K562 (cell line): ENCODE results near the gene ZSWIM3. TPM values are rescaled to one million over a fixed set of nuclear protein-coding genes. Genes with fewer than 3 reads are reported as not detected.

Experiments used
- ATF1 ChIP-seq, 2 experiments: fragments of 450-650 bp in 1 of 2; IDR thresholded peaks; 2 replicates each; pipeline ENCODE4 v1.6.1; 2016; ENCODE audit warnings: missing compliant biosample characterization in 1 of 2, missing genetic modification characterization in 1 of 2
- CBX1 ChIP-seq: sonication (generic); IDR thresholded peaks from 2 replicates; pipeline ENCODE4 v1.6.1; 2016; ENCODE audit warnings: antibody characterized with exemption, low read depth, mild to moderate bottlenecking
- FOXK2 ChIP-seq, 2 experiments: fragments of 450-650 bp; IDR thresholded peaks in 1 of 2; conservative IDR thresholded peaks in 1 of 2; 2 replicates each; pipeline ENCODE4 v1.6.1; 2016; ENCODE audit warnings: low read depth in 2 of 2, mild to moderate bottlenecking in 1 of 2
- HEY1 ChIP-seq: fragments of 250-450 bp; sonication (Bioruptor Pico); IDR thresholded peaks from 2 replicates; pipeline ENCODE4 v1.5.0; 2020; ENCODE audit warnings: mild to moderate bottlenecking, moderate library complexity, borderline replicate concordance
- HIVEP1 ChIP-seq: fragments of 250-450 bp; sonication (Bioruptor Pico); IDR thresholded peaks from 2 replicates; pipeline ENCODE4 v1.4.0; 2020; ENCODE audit warnings: mild to moderate bottlenecking
- ILK ChIP-seq: fragments of 450-650 bp; IDR thresholded peaks from 2 replicates; pipeline ENCODE4 v1.6.1; 2016; ENCODE audit warnings: missing genetic modification characterization, low read depth, mild to moderate bottlenecking, missing compliant biosample characterization, moderate library complexity, borderline replicate concordance
- KDM1A ChIP-seq, 2 experiments: fragments of 450-650 bp; IDR thresholded peaks; 2 replicates each; pipeline ENCODE4 v1.6.1; 2016; ENCODE audit warnings: mild to moderate bottlenecking in 2 of 2
- NEUROD1 ChIP-seq: fragments of 150-350 bp; IDR thresholded peaks from 2 replicates; pipeline ENCODE4 v1.6.1; 2014; ENCODE audit warnings: borderline replicate concordance, low read length, low read depth; ENCODE audit not compliant: partially characterized antibody
- PML ChIP-seq: IDR thresholded peaks from 2 replicates; pipeline ENCODE4 v1.6.1; 2012; ENCODE audit warnings: low read length, inconsistent platforms
- POLR2G ChIP-seq: fragments of 200-400 bp; formaldehyde crosslinking; IDR thresholded peaks from 2 replicates; pipeline ENCODE4 v1.6.1; 2017; ENCODE audit warnings: low read depth, mild to moderate bottlenecking, antibody characterized with exemption, low read length, moderate library complexity
- SMAD3 ChIP-seq: fragments of 450-650 bp; formaldehyde crosslinking; conservative IDR thresholded peaks from 2 replicates; pipeline ENCODE4 v1.4.0; 2020; ENCODE audit warnings: mild to moderate bottlenecking
- SPI1 ChIP-seq: IDR thresholded peaks from 2 replicates; pipeline ENCODE4 v1.6.1; 2011; ENCODE audit warnings: low read depth, low read length, control low read depth, borderline replicate concordance
- TARDBP ChIP-seq: fragments of 450-650 bp; IDR thresholded peaks from 2 replicates; pipeline ENCODE4 v1.6.1; 2016
- ZNF140 ChIP-seq: fragments of 250-450 bp; sonication (Bioruptor Pico); IDR thresholded peaks from 2 replicates; pipeline ENCODE4 v1.8.0; 2021; ENCODE audit warnings: moderate library complexity, mild to moderate bottlenecking, inconsistent platforms
- ZNF143 ChIP-seq: sonication (generic); formaldehyde crosslinking; IDR thresholded peaks from 2 replicates; pipeline ENCODE4 v1.9.0; 2022; ENCODE audit warnings: mild to moderate bottlenecking, missing genetic modification reagents
- ZNF224 ChIP-seq: sonication (generic); formaldehyde crosslinking; IDR thresholded peaks from 2 replicates; pipeline ENCODE4 v1.8.0; 2022; ENCODE audit warnings: mild to moderate bottlenecking, missing genetic modification reagents
- polyA plus RNA-seq, 8 experiments: library from polyadenylated mRNA; depleted of rRNA in 4 of 8; stranded (reverse) in 5 of 8; unstranded in 3 of 8; fragments of >200 nt; fragmentation: Nextera tagmentation in 2 of 8; fragmentation: Illumina TruSeq in 1 of 8; extraction: Ambion mirVana in 2 of 8; extraction: Trizol in 1 of 8; gene quantifications; 2 replicates each; pipeline versions ENCODE4 v1.2.1 to v1.2.3, GENCODE V29; 2011 to 2014; ENCODE audit warnings: inconsistent platforms in 1 of 8, missing spikeins in 1 of 8
- total RNA-seq, 7 experiments: library from RNA; depleted of rRNA in 6 of 7; stranded (reverse); fragments of >200 nt in 6 of 7; fragmentation: Illumina TruSeq in 2 of 7; extraction: Trizol in 2 of 7; gene quantifications; 2 replicates each; pipeline versions ENCODE4 v1.2.1 to v1.2.3, GENCODE V29; 2011 to 2021; ENCODE audit warnings: low replicate concordance in 1 of 7
- TF ChIP-seq, protein P1 (sequence below), 3 experiments: IDR thresholded peaks in 2 of 3; conservative IDR thresholded peaks in 1 of 3; 2 replicates each; pipeline ENCODE4 v1.5.1; 2011 to 2012; ENCODE audit warnings: low read length in 3 of 3, mild to moderate bottlenecking in 3 of 3, control low read depth in 2 of 3, improper control_type of control experiment in 1 of 3, inconsistent platforms in 1 of 3, low read depth in 1 of 3, mixed read lengths in 1 of 3, moderate library complexity in 1 of 3; ENCODE audit not compliant: insufficient read depth in 2 of 3
- TF ChIP-seq, protein P2 (sequence below): fragments of 450-650 bp; IDR thresholded peaks from 2 replicates; pipeline ENCODE4 v1.6.1; 2016
- TF ChIP-seq, protein P3 (sequence below): fragments of 250-450 bp; sonication (Bioruptor Pico); IDR thresholded peaks from 2 replicates; pipeline ENCODE4 v1.8.0; 2021; ENCODE audit warnings: moderate library complexity, mild to moderate bottlenecking, inconsistent platforms
- TF ChIP-seq, protein P4 (sequence below), 2 experiments: IDR thresholded peaks; 2 replicates each; pipeline ENCODE4 v1.6.1; 2011; ENCODE audit warnings: borderline replicate concordance in 1 of 2, control low read depth in 1 of 2, low read depth in 1 of 2, low read length in 1 of 2, mild to moderate bottlenecking in 1 of 2, mixed read lengths in 1 of 2, moderate library complexity in 1 of 2; ENCODE audit not compliant: insufficient read depth in 1 of 2, insufficient read length in 1 of 2, poor library complexity in 1 of 2, severe bottlenecking in 1 of 2; ENCODE audit errors: extremely low read depth in 1 of 2

Gene ZSWIM3
- total and polyA plus RNA-seq, 9 of the 15 experiments (the other 6 are each of a cell fraction or from before 2014, with no cell fraction given): 1.7 to 4.3 (median 2.9) TPM

DNA sequence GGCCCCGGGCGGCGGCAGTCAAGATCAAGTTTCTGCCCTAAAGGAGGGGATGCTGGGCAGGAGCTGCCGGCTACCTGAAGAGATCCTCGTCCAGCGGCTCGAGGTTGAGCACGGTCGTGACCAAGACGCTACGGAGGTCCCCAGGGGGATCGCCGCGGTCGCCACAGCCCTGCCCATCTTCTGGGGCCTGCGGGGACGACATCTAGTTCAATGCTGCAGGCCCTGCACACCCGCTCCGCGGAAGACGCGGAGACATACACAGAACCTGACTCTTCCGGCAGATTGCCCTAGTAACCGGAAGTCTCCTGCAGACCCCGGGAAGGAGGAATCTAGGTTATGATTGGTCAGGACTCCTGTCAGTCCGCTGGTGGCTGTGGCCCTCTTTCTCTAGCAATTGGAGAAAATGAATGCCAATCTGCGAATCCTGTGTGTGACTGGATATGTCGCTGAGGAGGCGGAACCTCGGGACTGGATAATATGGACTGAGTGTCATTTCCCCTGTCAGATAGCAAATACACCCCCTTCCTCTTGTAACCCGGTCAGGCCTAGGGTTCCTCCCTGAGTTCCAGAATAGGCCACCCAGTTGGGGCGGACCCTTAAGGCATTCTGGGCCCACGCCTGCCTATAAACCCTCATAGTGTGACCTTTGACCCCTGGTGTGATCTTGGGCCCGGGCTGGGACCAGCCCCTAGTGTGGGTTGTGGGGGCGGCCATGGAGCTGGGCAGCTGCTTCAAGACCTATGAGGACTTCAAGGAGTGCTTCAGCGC lies at the start of gene ZSWIM3, which contains the start of gene ACOT8 (continued):
- TF ChIP-seq, protein P1, sequence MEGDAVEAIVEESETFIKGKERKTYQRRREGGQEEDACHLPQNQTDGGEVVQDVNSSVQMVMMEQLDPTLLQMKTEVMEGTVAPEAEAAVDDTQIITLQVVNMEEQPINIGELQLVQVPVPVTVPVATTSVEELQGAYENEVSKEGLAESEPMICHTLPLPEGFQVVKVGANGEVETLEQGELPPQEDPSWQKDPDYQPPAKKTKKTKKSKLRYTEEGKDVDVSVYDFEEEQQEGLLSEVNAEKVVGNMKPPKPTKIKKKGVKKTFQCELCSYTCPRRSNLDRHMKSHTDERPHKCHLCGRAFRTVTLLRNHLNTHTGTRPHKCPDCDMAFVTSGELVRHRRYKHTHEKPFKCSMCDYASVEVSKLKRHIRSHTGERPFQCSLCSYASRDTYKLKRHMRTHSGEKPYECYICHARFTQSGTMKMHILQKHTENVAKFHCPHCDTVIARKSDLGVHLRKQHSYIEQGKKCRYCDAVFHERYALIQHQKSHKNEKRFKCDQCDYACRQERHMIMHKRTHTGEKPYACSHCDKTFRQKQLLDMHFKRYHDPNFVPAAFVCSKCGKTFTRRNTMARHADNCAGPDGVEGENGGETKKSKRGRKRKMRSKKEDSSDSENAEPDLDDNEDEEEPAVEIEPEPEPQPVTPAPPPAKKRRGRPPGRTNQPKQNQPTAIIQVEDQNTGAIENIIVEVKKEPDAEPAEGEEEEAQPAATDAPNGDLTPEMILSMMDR (IDR thresholded peaks at IDR 0.05 in 2 of 3, conservative IDR thresholded peaks at IDR 0.05 in 1 of 3; ENCODE audit: insufficient read depth in 2 of 3, low read depth in 1 of 3, low read length in 3 of 3): peak in 1 of 3 experiments; percentile 12; a peak in 1 of 6 replicates
- TF ChIP-seq NEUROD1: peak; percentile 99
- no peak for TF ChIP-seq HIVEP1 (CRISPR knock-in tag)
- TF ChIP-seq CBX1: no peak; the same call in 1 of the 2 replicates
- TF ChIP-seq SMAD3 (CRISPR knock-in tag): 0 out of 2 replicates have a peak, but pooled peaks have one; percentile 25
- no peak for TF ChIP-seq HEY1
- peak; percentile 59; the same call in 1 of the 2 replicates for TF ChIP-seq SPI1
- no peak for TF ChIP-seq ZNF143 (CRISPR knock-in tag)
- peak; percentile 84 for TF ChIP-seq POLR2G
- TF ChIP-seq ZNF224 (CRISPR knock-in tag): no peak
- TF ChIP-seq ATF1 (CRISPR knock-in tag; IDR thresholded peaks at IDR 0.05): no peak
- TF ChIP-seq ATF1 (tag; IDR thresholded peaks at IDR 0.05): peak; percentile 92
- no peak for TF ChIP-seq ILK (tag)
- TF ChIP-seq KDM1A (IDR thresholded peaks at IDR 0.05): no peak
- TF ChIP-seq PML: peak; percentile 56; the same call in 1 of the 2 replicates
- TF ChIP-seq, protein P2, sequence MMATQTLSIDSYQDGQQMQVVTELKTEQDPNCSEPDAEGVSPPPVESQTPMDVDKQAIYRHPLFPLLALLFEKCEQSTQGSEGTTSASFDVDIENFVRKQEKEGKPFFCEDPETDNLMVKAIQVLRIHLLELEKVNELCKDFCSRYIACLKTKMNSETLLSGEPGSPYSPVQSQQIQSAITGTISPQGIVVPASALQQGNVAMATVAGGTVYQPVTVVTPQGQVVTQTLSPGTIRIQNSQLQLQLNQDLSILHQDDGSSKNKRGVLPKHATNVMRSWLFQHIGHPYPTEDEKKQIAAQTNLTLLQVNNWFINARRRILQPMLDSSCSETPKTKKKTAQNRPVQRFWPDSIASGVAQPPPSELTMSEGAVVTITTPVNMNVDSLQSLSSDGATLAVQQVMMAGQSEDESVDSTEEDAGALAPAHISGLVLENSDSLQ: peak; percentile 100
- TF ChIP-seq, protein P3, sequence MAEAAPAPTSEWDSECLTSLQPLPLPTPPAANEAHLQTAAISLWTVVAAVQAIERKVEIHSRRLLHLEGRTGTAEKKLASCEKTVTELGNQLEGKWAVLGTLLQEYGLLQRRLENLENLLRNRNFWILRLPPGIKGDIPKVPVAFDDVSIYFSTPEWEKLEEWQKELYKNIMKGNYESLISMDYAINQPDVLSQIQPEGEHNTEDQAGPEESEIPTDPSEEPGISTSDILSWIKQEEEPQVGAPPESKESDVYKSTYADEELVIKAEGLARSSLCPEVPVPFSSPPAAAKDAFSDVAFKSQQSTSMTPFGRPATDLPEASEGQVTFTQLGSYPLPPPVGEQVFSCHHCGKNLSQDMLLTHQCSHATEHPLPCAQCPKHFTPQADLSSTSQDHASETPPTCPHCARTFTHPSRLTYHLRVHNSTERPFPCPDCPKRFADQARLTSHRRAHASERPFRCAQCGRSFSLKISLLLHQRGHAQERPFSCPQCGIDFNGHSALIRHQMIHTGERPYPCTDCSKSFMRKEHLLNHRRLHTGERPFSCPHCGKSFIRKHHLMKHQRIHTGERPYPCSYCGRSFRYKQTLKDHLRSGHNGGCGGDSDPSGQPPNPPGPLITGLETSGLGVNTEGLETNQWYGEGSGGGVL: no peak
- no peak for TF ChIP-seq ZNF140 (CRISPR knock-in tag)
- TF ChIP-seq FOXK2 (conservative IDR thresholded peaks at IDR 0.05 in 1 of 2, IDR thresholded peaks at IDR 0.05 in 1 of 2; ENCODE audit: low read depth in 2 of 2): peak; percentile 73 to 82; a peak in 3 of 4 replicates
- TF ChIP-seq TARDBP: 0 out of 2 replicates have a peak, but pooled peaks have one; percentile 21
- TF ChIP-seq, protein P4, sequence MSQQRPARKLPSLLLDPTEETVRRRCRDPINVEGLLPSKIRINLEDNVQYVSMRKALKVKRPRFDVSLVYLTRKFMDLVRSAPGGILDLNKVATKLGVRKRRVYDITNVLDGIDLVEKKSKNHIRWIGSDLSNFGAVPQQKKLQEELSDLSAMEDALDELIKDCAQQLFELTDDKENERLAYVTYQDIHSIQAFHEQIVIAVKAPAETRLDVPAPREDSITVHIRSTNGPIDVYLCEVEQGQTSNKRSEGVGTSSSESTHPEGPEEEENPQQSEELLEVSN (IDR thresholded peaks at IDR 0.05; ENCODE audit: borderline replicate concordance in 1 of 2, extremely low read depth in 1 of 2, insufficient read depth in 1 of 2, insufficient read length in 1 of 2, low read depth in 1 of 2, low read length in 1 of 2, poor library complexity in 1 of 2, severe bottlenecking in 1 of 2): no peak
